ENCODE results near the gene OOSP4B.

DNA sequence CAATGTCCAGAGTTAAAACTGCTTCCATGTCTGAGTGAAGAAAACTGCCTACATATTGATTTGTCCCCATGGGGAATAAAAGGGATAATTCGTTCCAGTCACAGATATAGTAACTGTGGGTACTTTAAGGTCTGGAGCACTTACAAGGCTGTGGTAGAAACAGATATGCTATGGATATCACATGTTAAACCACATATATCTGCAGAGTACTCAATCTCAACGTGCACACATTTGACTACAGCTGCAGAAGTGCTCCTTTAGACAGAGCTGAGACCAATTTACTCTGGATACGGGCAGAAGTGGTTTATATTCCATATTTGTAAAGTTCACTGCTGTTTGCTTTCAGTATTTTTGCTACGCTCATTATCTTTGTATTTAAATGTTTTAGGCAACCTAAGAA, 61.8 kb downstream of the OOSP4B start:
- TF ChIP-seq POLR2A (IDR thresholded peaks at IDR 0.05) (no peak), CTCF (IDR thresholded peaks at IDR 0.05) (no peak)

All from heart left ventricle (tissue), 13 donors.